Stimulated activated CD8-positive, alpha-beta memory T cell treated with anti-CD3 and anti-CD28 coated beads, Interleukin-7, amount 100 ng/mL, for 4 hours (primary cell): ENCODE results near the gene ARHGAP22.
"Not testable (repeated sequence)": the region's sequence is repeated elsewhere in the genome, so short reads cannot be mapped to it uniquely, and the experiment has no call there.

Experiments used
- DNase-seq, 2 donors: peaks; one replicate each; pipeline ENCODE4 v3.0.0-alpha.2; 2020; ENCODE audit warnings: low read depth in 2 of 2

Gene ARHGAP22

GRCh38 chr10:48450233-48450740, 154.6 kb downstream of the ARHGAP22 start:
- DNase-seq: no peak

- no peak for DNase-seq
These were observed 155.2 kb downstream of the ARHGAP22 start for GRCh38 chr10:48449501-48450232.

- DNase-seq: no peak
These were observed 156.1 kb downstream of the ARHGAP22 start for GRCh38 chr10:48448796-48449195.

- no peak for DNase-seq
These were observed 157.3 kb downstream of the ARHGAP22 start for GRCh38 chr10:48447356-48448215.

GRCh38 chr10:48446785-48447184, 158.1 kb downstream of the ARHGAP22 start:
- DNase-seq: no peak

- DNase-seq: no peak
These were observed 158.9 kb downstream of the ARHGAP22 start for GRCh38 chr10:48445932-48446331.

GRCh38 chr10:48444861-48445841, 159.7 kb downstream of the ARHGAP22 start:
- DNase-seq: no peak

- no peak for DNase-seq
These were observed 160.6 kb downstream of the ARHGAP22 start for GRCh38 chr10:48444266-48444665.

GRCh38 chr10:48442809-48443177, 162.1 kb downstream of the ARHGAP22 start:
- DNase-seq: no peak

GRCh38 chr10:48442090-48442808, 162.6 kb downstream of the ARHGAP22 start:
- DNase-seq: no peak

GRCh38 chr10:48440771-48441170, 164.1 kb downstream of the ARHGAP22 start:
- no peak for DNase-seq

GRCh38 chr10:48439581-48440041, 165.3 kb downstream of the ARHGAP22 start:
- no peak for DNase-seq

GRCh38 chr10:48439031-48439430, 165.8 kb downstream of the ARHGAP22 start:
- DNase-seq: no peak

GRCh38 chr10:48437546-48437945, 167.3 kb downstream of the ARHGAP22 start:
- no peak for DNase-seq

GRCh38 chr10:48431871-48432270, 173.0 kb downstream of the ARHGAP22 start:
- no peak for DNase-seq

GRCh38 chr10:48430402-48430993, 174.4 kb downstream of the ARHGAP22 start:
- no peak for DNase-seq

- DNase-seq: no peak
These were observed 175.6 kb downstream of the ARHGAP22 start for GRCh38 chr10:48429309-48429708.

GRCh38 chr10:48428896-48429295, 176.0 kb downstream of the ARHGAP22 start:
- no peak for DNase-seq

- no peak for DNase-seq
These were observed 181.0 kb downstream of the ARHGAP22 start for GRCh38 chr10:48423884-48424283.

GRCh38 chr10:48421862-48422261, 183.0 kb downstream of the ARHGAP22 start:
- DNase-seq: not testable (repeated sequence)
